HG03095 (cell line): ENCODE results near the gene WIPF1.
"Not testable (repeated sequence)": the region's sequence is repeated elsewhere in the genome, so short reads cannot be mapped to it uniquely, and the experiment has no call there.

ENCODE experiments used
- ATAC-seq: cut with Tn5 transposase; IDR thresholded peaks from one replicate; pipeline ENCODE4 v1.9.1; 2021; ENCODE audit warnings: moderate library complexity; ENCODE audit not compliant: unreplicated experiment

The WIPF1 gene

DNA sequence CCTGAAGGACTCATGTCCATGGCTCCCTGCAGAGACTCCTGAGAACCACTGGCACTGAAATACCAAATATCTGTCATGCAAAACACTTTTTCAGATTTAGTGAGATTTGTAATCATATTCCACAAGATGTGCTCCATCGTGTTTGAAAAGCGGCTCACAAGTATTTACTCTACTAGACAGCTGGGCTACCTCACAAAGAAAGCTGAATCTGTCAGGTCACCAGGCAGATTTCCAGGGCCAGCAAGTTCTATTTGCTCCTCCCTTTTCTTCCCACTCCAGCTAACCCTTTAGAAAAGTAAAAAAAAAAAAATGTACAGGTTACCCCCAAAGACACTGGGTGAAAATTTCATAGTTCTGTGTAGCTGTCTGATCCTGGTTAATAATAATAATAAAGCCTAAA, 22.9 kb downstream of the WIPF1 start:
- no peak for ATAC-seq

DNA sequence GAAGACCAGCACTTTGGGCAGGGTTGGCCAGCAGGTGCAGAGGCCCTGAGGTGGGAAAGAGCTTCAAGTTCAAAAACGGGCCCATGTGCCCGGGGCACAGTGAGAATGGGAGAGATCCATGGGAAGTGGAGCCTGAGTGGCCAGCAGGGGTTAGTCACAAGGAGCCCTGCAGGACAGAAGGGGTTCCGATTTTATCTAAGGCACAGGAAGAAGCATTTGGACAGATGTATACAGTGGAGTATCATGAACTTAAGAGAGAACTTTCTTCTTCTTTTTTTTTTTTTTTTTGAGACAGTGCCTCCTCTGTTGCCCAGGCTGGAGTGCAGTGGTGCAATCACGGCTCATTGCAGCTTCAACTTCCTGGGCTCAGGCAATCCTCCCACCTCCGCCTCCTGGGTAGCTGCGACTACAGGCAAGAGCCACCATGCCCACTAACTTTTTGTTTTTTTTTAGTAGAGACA, 24.0 kb downstream of the WIPF1 start:
- ATAC-seq, result no peak

DNA sequence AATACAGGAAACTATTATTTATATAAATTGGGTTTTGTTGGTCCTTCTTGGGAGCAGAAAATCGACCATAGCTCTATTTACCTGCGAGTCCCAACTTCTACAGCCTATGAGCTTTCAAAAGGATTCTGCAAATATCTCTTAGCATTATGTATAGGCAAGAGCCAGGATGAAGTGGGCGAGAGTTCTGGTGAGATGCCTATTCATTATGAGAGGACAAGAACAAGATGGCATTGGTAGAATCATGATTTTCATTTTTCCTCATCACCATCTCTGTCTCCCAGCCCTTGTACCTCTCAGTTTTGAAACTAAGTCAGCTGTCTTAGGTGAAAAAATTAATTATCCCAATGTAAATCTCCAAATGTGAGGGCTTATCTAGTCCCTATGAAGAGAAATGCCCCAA, 25.0 kb downstream of the WIPF1 start:
- ATAC-seq, result no peak

DNA sequence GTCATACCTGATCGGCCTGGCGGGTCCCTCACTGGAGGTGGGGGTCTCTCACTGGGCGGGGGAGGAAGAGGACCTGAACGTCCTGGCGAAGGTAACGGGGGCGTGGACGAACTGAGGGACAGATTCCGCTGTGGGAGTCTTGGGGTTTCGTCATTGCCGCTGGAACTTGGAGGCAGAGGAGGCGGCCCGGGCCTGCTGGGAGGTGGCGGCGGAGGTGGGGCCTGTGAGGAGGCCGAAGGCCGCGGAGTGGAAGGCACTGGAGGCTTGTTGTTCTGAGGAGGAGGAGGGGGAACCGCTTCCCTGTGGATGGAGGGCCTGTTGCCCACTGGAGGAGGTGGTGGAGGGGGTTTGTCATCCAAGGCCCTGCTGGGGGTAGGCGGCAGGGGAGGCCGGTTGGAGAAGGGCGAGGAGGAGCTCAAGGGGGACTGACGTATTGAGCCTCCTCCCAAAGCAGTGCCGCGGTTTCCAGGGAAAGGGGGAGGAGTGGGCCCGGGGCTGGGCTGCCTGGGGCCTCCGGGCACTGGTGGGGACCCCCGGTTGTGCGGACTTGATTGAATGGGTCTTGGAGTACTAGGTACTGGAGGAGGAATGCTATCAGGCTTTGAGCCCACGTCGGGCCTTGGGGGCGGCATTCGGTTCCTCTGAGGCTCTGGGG, 25.8 kb downstream of the WIPF1 start:
- no peak for ATAC-seq

DNA sequence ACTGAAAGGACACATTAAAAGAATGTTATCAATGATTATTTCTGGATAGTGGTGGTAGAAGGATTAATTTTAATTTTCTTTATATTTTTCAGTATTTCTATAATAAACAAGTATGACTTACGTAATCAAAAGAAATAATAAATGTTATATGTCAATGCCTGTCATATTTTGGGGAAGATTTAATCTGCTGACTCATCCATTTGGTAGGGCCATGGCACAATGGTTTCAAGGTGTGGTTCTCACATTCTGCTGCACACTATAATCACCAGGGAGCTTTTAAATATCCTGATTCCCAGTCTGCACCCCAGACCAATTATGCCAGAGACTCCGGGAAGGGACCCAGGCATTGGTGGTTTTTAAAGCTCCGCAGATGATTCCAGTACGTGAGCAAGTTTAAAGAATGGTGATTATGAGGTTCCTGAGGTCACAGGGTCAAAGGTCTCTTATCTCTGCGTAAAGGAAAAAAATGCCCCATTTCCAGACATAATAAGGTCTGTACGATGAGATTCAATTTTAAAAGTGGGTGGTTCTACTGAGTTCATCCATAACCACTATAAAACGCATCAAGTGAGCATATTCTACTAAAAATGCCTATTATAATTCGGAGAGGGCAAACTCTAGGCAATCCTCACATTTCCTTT, 27.2 kb downstream of the WIPF1 start:
- ATAC-seq, result no peak

DNA sequence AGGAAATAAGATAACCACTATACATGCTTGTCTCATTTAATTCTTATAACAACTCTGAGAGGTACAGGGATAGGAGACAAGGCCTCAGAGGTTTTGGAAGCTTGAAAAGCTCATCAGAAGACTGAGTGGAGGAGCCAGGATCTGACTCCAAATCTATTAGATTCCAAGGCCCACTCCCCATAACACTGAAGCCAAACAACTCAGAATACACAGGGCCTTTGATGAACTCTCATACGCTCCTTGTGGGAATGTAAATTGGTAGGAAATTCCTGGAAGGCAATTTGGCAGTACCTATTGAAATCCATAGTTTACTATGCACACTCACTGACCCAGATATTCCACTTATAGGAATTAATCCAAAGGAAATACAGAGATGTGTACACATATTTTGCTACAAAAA, 27.9 kb downstream of the WIPF1 start:
- ATAC-seq, result no peak

DNA sequence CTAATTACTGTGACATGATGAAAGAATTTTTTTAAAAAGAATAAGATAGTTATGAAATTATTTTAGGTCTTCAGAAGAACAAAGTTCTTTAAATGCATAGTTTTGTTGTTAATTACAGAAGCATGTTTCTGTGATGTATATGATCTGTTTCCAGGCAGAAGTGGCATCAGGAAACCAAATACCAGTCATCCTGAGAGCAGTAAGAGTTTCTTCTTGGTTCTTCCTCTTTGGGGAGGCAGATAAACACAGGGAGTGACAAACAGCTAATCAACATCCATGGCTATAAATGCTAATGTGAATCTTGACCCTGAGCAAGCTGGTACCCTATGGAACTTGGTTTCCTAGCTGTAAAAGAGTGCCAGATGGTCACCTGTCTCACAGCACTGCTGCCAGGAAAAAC, 29.2 kb downstream of the WIPF1 start:
- no peak for ATAC-seq

DNA sequence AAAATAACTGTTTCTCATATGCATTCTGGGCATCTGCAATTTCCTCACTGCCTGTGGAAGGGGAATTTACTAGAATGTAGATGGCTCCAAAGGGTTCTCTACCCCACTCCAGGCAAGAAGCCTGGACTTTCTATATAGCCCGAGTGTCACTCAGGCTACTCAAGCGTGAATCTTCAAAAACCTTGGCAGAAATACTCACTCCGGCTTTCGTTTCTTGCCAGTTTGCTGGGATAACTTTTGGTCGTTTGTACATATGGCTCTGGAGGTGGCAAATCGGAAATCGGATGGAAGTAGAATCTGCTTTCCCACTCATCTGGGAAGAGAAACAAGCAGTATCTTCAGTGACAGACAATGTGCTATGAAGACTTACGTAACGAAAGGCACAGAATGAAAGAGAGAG, 30.7 kb downstream of the WIPF1 start:
- ATAC-seq, result no peak

DNA sequence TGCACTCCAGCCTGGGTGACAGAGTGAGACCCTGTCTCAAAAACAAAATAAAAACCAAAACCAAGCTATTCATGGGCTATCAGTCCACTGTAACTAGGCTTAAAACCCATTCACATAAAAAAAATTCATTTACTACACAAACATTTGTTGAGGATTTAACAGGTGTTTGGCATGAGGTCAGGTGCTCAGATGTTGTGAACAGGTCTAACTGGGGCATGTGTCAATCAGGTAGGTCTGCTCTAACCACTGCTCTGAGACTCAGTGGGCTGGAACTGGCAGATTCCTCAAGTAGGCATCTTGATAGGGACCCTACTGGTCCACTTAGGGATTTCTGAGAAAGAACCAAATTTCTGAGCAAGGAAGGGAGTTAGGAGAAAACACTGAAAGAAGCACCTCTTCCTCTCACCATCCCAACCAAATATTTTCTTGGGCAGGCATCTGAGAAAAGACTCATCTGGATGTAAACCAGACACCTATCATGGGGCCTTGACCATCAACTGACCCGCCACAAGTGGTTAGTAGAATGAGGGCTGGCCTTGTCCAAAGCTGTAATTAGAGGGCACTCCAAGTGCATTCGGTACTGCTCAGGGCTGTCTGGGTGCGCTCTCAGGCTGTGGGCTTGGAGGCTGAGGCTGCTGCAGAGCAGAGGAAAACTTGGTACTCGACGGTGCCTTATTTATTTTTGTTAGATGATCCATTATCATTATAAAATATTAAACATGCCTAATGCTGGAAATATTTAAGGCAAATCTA, 33.9 kb downstream of the WIPF1 start:
- ATAC-seq, result no peak

DNA sequence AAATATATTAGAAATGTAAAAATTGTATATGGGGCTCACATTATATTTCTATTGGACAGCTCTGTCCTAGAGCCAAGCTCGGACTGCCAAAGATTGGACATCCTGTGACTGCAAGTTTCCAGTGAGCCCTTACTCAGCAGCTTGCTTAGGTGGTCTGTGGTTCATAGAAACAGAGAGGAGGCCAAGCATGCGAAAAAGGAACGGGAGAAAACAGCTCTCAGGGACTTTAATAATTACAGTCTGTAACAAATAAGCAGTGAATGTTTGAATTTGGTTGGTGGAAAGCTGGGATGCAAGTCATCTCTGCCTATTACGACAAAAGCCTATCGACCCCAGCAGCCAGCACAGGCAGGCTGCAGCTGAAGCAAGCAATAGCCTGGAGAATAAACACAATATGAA, 35.6 kb downstream of the WIPF1 start:
- ATAC-seq, result no peak

DNA sequence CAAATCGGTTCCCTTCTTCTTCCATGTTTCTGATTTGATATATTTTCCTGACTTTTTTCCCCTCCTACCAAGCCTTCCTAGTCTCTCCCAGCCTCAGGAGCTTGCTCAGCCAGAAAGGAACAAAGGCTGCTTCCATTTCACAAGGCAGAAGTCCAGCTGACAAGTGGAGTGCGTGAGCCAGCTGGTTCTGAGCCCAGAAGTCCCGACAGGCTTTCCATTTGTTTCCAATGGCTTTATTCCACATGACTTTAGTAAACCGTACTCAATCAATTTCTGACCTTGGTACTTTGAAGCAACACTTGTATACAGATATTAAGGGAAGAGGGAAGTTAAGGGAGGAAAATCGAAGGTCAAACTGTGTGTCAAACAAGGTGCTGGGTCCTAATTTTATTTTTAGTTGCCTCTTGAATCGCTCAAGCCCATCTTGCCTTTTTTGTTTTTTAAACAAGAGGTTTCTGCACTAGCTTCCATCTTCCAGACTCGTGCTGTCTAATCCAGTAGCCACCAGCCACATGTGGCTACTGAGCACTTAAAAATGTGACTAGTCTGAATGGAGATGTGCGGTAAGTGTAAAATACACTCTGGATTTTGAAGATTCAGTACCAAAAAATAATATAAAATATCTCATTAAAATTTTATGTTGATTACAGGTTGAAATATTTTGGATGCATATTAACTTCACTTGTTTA, 36.2 kb downstream of the WIPF1 start:
- no peak for ATAC-seq

DNA sequence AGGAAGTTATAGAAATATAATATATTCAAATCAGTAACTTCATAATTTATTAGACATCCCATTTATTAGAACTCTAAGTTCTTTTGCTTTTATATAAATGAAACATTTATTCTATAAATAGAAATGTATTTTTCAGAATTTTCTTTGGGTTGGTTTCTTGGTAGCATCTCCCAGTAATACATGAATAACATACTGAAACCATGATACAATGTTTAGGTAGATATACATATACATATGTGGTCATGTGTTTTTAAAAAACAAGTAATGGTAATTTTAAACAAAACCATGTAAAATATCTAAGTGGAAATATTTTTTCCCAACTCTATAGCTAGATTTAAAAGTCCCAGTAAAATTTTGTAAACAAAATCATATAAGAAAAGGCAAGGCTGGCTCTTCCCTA, 36.9 kb downstream of the WIPF1 start:
- no peak for ATAC-seq

DNA sequence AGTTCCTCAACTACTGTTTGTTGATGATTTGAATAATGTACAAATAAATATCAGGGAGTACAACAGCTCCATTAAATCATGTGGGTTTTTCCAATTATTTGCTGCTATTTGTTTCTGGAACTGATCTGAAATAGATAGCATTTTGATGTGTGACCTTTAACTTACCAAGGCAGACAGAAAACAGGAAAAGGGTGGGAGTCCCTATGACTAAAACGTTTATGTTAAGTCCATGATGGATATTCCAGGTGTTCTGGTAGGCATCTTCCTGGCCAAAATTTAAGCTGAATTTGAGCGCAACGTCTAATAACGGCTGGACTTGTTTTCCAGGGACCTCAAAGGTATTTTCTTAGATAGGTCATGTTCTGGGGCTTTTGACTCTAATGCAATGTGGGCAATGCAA, 41.6 kb downstream of the WIPF1 start:
- ATAC-seq, result no peak

DNA sequence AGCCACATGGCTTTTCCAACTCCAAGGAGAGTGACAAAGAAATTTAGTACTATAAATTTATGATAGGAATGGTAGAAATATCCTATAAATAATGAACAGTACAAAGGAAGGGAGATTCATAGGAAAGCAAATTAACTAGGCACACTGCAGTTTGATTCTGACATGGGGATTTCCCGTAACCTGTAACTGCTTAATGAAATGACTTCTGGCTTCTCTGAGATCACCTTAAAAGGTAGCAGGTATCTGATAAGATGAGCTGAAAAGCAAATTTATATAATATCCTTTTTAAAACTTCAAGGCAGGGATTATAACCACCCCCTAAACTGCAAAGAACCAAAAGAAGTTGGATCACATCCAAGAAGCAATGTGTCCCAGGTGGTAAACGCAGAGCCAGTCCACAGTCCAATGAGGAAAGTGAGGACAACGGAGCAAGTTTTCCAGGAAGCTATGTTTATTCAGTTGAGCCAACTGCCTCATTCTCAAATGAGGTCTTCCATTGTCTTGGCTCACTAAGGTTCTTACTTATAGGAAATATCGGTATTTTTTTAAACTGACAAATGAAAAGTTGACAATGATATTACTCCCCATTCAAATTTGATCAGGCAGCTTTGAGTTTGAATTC, 43.0 kb downstream of the WIPF1 start:
- ATAC-seq, result no peak

DNA sequence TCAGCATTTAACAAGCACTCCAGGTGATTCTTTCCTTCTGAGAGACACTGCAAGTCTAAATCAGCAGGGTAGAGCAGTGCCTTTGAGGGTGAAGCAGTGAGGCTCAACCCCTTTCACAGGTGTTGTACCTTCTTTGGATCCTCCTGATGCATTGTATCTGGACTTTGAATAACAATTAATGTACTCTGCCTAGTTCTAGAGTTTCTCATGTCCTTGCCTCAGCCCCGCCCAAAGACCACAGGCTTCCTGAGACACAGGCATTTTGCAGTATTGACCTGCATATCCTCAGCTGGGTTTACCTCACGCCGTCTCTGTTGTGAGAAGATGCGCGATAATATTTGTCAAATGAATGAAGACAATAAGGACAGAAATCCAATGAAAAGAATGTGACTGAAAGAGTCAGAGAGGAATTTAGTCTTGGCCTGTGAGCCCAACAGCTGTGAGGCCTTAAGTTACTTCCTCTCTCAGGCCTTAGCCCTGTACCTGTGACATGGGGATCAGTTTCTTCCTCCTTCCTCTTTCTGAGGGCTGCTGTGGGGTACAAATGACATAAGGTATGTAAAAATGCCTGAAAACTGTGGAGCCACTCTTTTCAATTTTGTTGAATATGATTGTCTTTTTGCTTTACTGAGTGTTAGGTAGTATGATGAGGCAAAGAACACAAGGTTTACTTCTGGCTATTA, 43.7 kb downstream of the WIPF1 start:
- ATAC-seq, result peak; percentile 76

DNA sequence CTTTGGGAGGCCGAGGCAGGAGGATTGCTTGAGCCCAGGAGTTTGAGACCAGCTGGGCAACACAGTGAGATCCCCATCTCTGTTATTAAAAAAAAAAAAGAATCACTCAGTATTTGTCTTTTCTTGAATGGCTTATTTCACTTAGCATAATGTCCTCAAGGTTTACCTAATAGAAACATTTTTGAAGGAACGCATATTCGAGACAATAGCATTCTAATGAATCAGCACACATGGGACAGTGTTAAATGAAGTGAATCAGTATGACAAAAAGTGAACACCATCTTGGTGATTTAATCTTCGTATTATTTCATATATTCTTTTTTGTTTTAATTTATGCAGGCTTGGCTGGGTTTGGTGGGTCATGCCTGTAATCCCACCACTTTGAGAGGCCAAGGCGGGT, 44.7 kb downstream of the WIPF1 start:
- ATAC-seq, result no peak

DNA sequence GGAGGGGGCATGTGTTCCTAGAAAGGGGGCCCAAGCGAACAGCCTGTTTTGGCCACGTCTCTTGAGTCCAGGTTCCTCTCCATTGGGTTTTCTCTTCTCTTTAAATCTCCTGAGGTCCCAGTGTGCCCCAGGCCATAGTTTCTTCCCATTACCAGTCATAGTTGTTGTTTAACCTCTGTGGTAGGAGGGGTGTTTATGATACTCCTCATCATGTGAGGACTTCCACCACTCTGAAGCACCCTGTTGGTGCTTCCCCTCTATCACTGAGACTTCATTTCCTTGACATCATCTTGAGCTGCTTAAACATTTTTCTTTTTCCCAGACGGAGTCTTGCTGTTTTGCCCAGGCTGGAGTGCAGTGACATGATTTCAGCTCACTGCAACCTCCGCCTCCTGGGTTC, 45.9 kb downstream of the WIPF1 start:
- no peak for ATAC-seq

DNA sequence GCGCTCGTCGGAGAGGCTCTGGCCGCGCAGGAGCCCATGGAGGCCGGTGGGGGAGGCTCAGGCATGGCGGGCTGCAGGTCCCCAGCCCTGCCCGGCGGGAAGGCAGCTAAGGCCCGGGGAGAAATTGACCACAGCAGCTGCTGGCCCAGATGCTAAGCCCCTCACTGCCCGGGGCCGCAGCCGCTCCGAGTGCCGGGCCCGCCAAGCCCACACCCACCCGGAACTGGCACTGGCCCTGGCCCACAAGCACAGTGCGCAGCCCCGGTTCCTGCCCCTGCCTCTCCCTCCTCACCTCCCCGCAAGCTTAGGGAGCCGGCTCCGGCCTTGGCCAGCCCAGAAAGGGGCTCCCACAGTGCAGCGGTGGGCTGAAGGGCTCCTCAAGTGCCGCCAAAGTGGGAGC, 49.0 kb downstream of the WIPF1 start:
- not testable (repeated sequence) for ATAC-seq

DNA sequence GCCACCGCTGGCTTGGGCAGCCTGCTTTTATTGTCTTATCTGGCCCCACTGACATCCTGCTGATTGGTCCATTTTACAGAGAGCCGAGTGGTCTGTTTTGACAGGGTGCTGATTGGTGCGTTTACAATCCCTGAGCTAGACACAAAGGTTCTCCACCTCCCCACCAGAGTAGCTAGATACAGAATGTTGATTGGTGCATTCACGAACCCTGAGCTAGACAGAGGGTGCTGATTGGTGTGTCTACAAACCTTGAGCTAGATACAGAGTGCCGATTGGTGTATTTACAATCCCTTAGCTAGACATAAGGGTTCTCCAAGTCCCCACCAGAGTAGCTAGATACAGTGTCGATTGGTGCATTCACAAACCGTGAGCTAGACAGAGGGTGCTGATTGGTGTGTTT, 49.6 kb downstream of the WIPF1 start:
- ATAC-seq, result not testable (repeated sequence)
